22Rv1 (cell line): ENCODE data around the gene ZNF593.

ENCODE experiments used
- CTCF ChIP-seq: fragments of 450-650 bp; IDR thresholded peaks from 2 replicates; pipeline ENCODE4 v1.5.1; 2017; ENCODE audit warnings: mild to moderate bottlenecking
- ZFX ChIP-seq: fragments of 450-650 bp; IDR thresholded peaks from 2 replicates; pipeline ENCODE4 v1.6.1; 2017; ENCODE audit warnings: antibody characterized with exemption, borderline replicate concordance

DNA sequence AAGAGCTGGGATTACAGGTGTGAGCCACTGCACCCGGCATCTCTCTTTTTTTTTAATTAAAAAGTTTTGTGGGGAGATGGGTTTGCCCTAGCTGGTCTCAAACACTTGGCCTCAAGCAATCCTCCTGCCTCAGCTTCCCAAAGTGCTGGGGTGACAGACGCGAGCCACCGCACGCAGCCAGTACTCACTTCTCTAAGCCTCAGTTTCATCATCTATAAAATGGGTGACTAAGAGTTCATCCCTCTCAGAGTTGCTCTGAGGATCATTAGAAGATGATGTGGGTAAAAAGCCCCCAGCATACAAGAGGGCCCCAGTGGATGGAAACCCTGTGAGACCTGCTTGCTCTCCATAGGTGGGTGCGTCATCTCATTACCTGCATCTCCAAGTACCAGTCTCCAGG is 18.2 kb downstream of the ZNF593 start:
- TF ChIP-seq CTCF (no peak), ZFX (no peak)
